Right lobe of liver (tissue), 6 donors: ENCODE results near the gene RAP1GAP2. TPM values are rescaled to one million over a fixed set of nuclear protein-coding genes. Genes with fewer than 3 reads are reported as not detected.

Experiments used
- ATAC-seq, 4 donors: fragments of 200-7000 bp; cut with Tn5 transposase; one replicate each; pipeline ENCODE4 v1.9.1; 2020; ENCODE audit warnings: mild to moderate bottlenecking in 4 of 4, moderate library complexity in 4 of 4
- DNase-seq, 3 donors: peaks; one replicate each; pipeline ENCODE4 v3.0.0-alpha.2; 2020
- H3K27ac ChIP-seq, 3 donors: fragments of 200-600 bp; one replicate each; pipeline ENCODE4 v1.8.0; 2022
- H3K27me3 ChIP-seq, 2 donors: fragments of 200-600 bp; one replicate each; pipeline ENCODE4 v1.8.0; 2022
- H3K36me3 ChIP-seq, 4 donors: fragments of 200-600 bp; sonication (generic) in 1 of 4; one replicate each; pipeline versions ENCODE4 v1.5.1 to v1.8.0; 2017 to 2022; ENCODE audit warnings: control low read depth in 1 of 4
- H3K4me1 ChIP-seq, 4 donors: fragments of 200-600 bp; sonication (generic) in 1 of 4; one replicate each; pipeline versions ENCODE4 v1.5.1 to v1.8.0; 2017 to 2022; ENCODE audit warnings: control low read depth in 1 of 4
- H3K4me3 ChIP-seq, 3 donors: fragments of 200-600 bp; one replicate each; pipeline ENCODE4 v1.8.0; 2022
- H3K9me3 ChIP-seq, 4 donors: fragments of 200-600 bp; sonication (generic) in 1 of 4; one replicate each; pipeline versions ENCODE4 v1.5.1 to v1.8.0; 2017 to 2022; ENCODE audit warnings: control low read depth in 1 of 4
- CTCF ChIP-seq, 4 donors: fragments of 200-600 bp in 3 of 4; fragments of 450-650 bp in 1 of 4; IDR thresholded peaks; one replicate each; pipeline versions ENCODE4 v1.5.1 to v1.8.0; 2016 to 2022; ENCODE audit warnings: antibody characterized with exemption in 4 of 4, mild to moderate bottlenecking in 2 of 4
- POLR2A ChIP-seq: fragments of 450-650 bp; IDR thresholded peaks from one replicate; pipeline ENCODE4 v1.6.1; 2017; ENCODE audit warnings: antibody characterized with exemption, mild to moderate bottlenecking
- WGBS: methylation state at CpG from one replicate; pipeline ENCODE4 v1.1.6; 2018; ENCODE audit warnings: low coverage, low lambda C conversion rate; ENCODE audit not compliant: insufficient coverage; ENCODE audit errors: missing lambda C conversion rate; 5-methylcytosine and 5-hydroxymethylcytosine counted together
- intact Hi-C, 2 donors: fragments of 100-400 bp; cut with DNase I; formaldehyde crosslinking; loops; one replicate each; pipeline versions ENCODE4 v1.11.2 to v1.14.1; 2022
- total RNA-seq, 6 experiments: library from RNA; depleted of rRNA in 2 of 6; stranded (reverse); fragments of >200 nt in 2 of 6; fragmentation: NEBNext Ultra II Directional in 3 of 6; extraction: Animal tissue kit (Norgen Biotek cat#: 25700) in 3 of 6; gene quantifications; one replicate each; pipeline versions ENCODE4 v1.1.0 to v1.2.4, GENCODE V29; 2016 to 2023
- donor health status: DM: no; HTN: yes; CAD: no.
- donor health status: DM: no; HTN: no; CAD: no.
- donor health status: DM: no; HTN: no; CAD: no.
- donor health status: DM: no; HTN: yes; CAD: no.
- donor health status: DM: no; HTN: yes; CAD: no.

The RAP1GAP2 gene
- total RNA-seq, 6 experiments from 2014 or later = 1.0 to 3.8 (median 1.8) TPM

GRCh38 chr17:3025421-3026124 lies 229.3 kb downstream of the RAP1GAP2 start:
- peak in 1 of 4 donors; percentile 13 for ATAC-seq
- intact Hi-C loops = no loop called here
- Histone ChIP-seq H3K4me3 (no peak overlapping the region), H3K4me1 (no peaks in the 10 kb centered on the region), H3K36me3 (no peaks in the 10 kb centered on the region), H3K9me3 (peaks cover 0 to 5% (median 0%) of the 10 kb centered on the region in 4 donors), H3K27ac (no peak overlapping the region), H3K27me3 (no peaks in the 10 kb centered on the region)
- 100% methylated on average over 1 of the region's 17 CpGs for WGBS
- DNase-seq = peak in 2 of 3 donors; percentile 41 to 45
- TF ChIP-seq CTCF (IDR thresholded peaks at IDR 0.05) (no peak), POLR2A (no peak)

GRCh38 chr17:3026125-3026855 lies 230.1 kb downstream of the RAP1GAP2 start:
- WGBS = 58% methylated on average over 8 of the region's 26 CpGs
- Histone ChIP-seq H3K4me1 (no peaks in the 10 kb centered on the region), H3K27ac (no peak overlapping the region), H3K36me3 (no peaks in the 10 kb centered on the region), H3K27me3 (no peaks in the 10 kb centered on the region), H3K9me3 (peaks cover 0 to 5% (median 0%) of the 10 kb centered on the region in 4 donors), H3K4me3 (no peak overlapping the region)
- DNase-seq (peak in 1 of 3 donors; percentile 45), ATAC-seq (peak in 1 of 4 donors; percentile 7)
- intact Hi-C loops = no loop called here
- TF ChIP-seq POLR2A (no peak), CTCF (IDR thresholded peaks at IDR 0.05) (no peak)

- Histone ChIP-seq H3K27ac (no peak overlapping the region), H3K27me3 (no peaks in the 10 kb centered on the region), H3K36me3 (no peaks in the 10 kb centered on the region), H3K4me1 (no peaks in the 10 kb centered on the region), H3K9me3 (peaks cover 0 to 5% (median 0%) of the 10 kb centered on the region in 4 donors), H3K4me3 (no peak overlapping the region)
- intact Hi-C loops = no loop called here
- TF ChIP-seq POLR2A (no peak), CTCF (IDR thresholded peaks at IDR 0.05) (no peak)
- DNase-seq (peak in 1 of 3 donors; percentile 29), ATAC-seq (peak in 1 of 4 donors; percentile 9)
- 87% methylated on average over 9 of the region's 31 CpGs for WGBS
Measured at GRCh38 chr17:3026856-3027751, 230.9 kb downstream of the RAP1GAP2 start.

GRCh38 chr17:3027786-3028532 lies 231.7 kb downstream of the RAP1GAP2 start:
- Histone ChIP-seq H3K36me3 (no peaks in the 10 kb centered on the region), H3K27me3 (no peaks in the 10 kb centered on the region), H3K9me3 (no peaks in the 10 kb centered on the region), H3K4me1 (no peaks in the 10 kb centered on the region), H3K4me3 (no peak overlapping the region), H3K27ac (no peak overlapping the region)
- ATAC-seq (no peak), DNase-seq (peak in 1 of 3 donors; percentile 3)
- 74% methylated on average over 9 of the region's 18 CpGs for WGBS
- TF ChIP-seq CTCF (IDR thresholded peaks at IDR 0.05) = no peak
- TF ChIP-seq POLR2A = no peak
- intact Hi-C loops = no loop called here
